ENCODE data around the gene TMEM218.

Gene TMEM218

DNA sequence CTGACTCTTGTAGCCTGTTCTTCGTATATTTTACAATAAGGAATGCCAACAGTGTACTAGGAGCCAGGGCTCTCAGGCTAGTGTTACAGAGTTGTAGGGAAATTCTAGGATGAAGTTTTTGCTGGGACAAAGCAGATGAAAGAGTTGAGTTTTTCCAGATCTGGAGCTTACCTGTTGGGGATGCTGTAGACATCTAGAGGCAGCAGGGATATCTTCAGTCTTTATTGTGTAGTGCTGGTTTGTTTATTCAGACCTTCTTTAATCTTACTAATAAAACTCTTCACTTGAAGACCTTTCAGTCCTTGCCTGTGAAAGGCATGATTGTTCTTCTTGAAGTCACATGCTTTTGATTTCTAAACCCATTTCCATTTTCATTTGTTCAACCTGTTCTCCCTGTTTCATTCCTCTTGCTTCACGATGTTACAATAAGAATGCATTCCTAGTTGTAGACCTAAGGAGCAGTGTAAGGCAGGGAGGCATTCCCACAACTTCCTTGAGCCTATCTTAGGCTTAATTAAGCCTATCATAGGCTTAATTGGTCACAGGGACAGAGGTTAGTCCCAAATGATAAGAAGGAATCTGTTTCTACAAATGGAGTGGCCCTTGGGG lies 56.2 kb downstream of the TMEM218 start:
- no peak for DNase-seq (ENCODE audit: low read depth)

DNA sequence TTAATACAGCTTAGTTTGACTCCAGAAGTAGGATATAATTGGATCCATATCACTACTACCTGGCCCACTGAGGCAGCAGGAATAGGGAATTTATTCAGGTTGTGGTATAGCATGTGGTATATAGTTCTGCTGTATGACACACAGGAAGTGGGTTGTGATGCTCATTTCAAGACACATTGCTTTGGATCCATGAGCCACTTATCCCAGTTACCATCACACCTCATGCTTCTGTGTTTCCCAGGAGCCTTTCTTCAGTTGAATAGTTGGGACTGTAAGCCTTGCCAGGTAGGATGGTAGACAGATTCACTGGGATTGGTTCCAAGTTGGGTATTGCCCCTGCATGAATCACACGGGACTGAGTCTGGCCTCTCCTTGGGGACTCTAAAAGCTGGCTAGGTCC lies 58.3 kb downstream of the TMEM218 start:
- no peak for DNase-seq (ENCODE audit: low read depth)

DNA sequence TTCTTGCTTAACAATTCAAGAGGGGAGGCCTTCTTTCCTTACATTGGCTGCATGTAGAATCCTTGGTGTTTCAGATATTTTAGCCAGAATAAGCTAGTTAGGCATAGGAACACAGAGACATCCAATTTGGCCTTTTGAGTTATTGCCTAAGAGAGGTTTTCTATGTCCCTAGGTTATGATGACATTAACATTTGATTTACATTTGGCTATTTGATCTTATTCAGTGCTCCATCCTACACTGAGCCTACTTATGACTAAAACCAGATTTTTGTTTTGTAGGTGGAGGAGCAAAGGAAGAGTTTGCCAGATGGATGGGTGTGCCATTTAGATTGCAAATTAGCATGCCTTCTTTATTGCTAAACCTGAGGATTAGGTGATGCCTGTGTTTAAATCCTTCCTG lies 59.4 kb downstream of the TMEM218 start:
- no peak for DNase-seq (ENCODE audit: low read depth)

DNA sequence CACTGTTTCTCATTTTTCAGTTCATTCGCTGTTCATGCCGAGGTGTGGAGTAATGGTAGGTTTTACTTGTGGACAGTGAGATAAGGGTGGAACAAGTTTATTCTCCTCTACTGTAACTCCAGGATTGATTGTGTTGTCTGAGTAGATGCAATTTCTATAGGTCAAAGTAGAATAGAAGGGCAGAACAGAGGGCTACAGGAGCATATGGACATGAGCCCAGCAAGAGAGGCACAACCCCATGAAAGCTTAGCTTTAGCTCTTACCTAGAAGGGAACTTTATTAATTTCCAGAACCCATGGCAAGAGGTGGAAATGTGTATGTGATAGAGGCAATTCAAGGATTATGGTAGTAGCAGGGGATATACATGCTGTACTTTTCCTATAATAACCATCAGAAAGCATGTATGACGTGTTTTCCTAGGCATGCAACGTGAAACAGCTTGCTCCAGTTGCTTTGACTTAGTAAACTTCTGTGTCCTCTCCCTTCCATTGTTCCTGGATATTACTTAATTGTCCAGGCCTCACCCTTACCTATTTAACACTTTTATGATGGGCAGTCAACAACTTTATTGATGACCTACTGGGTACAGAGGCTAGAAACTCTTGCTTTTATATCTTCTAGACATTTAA lies 62.1 kb downstream of the TMEM218 start:
- DNase-seq (ENCODE audit: low read depth): no peak
